Measurements from ENCODE around the gene NACC2.

Gene NACC2

DNA sequence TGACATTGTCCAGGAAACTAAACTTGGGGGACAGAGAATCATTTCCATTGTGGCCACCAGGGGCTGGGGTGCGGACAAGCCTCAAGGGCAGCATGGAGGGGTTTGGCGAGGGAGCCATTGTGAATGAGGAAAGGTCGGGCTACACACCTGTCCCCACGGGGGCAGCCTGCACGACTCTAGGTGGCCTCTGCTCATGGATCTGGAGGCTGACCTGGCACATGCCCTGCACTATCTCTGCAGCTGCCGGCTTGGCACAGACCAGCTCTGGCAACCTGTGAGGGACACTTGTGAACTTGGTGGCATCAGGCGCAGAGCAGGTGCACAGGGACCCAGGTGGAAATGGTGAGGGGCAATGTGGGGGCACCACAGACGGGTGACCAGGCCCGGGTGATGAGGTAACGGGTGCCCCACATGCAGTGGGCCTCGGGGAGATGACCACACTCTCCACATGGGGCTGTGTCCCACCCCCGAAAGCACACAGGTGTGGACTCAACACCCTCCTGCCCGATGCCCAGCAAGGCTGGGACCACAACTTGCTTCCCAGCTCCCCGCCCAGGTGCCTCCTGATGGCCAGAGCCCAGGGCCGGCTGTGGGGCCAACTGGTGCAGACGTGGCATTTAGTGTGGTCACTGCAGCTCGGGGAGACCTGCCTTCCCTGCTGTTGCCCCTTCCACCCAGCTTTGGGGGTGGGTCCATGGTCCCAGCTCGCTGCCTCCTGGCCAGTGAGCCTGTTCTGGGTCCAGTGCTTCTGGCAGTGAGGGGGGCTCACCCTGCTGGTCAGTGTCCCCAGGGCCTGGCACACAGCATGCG lies 73.0 kb downstream of the NACC2 start:
- no peak for DNase-seq (ENCODE audit: low spot score)

- no peak for DNase-seq (ENCODE audit: low spot score)
Observed at GRCh38 chr9:136021171-136021871, 73.8 kb downstream of the NACC2 start.

DNA sequence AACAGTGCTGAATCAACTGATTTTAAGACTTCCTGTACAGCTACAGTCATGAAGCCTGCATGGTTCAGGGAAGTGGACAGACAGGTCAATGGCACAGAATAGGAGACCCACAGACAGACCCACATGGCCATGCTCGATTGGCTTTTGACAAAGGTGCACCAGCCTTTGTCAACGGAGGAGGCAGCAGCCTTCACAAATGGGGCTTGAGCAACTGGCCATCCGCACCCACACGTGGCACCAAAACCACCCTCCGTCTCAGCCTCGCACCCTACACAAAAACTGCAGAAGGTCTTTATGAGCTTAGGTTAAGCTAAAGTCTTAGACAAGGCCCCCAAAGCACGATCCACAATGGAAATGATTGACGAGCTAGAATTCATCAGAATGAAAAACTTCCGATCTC lies 74.4 kb downstream of the NACC2 start:
- DNase-seq (ENCODE audit: low spot score) = no peak

DNA sequence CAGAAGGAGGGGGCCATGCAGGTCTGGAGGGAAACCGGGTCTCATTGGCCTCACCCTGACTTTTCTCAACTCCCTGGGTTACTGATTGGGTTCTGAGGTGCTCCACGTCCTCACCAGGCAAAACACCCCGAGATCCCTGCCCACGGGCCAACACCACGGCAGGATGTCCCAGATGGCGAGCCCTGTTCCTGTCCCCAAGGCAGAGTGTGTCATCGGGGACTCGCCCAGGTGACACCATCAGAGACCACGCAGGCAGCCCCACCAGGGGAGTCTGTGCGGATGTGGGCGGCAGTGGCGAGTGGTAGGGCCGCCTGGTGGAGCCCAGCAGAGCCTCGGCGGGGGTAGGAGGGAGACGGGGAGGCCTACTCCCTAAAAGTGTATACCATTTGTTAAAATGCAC lies 74.9 kb downstream of the NACC2 start:
- DNase-seq (ENCODE audit: low spot score) = no peak

DNA sequence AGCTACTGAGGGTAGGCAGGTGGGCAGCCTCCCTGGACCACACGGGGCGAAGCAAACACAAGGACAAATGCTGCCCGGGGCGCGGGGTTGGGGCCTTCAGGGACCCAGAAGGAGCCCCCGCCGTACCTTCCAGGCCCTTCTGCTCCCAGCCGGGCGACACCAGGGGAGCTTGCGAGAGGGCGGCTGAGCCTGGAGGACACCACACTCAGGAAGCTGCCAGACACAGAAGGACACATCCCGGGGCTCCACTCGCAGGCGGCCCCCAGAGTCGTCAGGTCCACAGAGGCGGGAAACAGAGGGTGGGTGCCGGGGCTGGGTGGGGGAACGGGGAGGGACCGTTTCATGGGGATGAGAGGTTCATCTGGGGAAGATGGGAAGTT lies 75.4 kb downstream of the NACC2 start:
- DNase-seq (ENCODE audit: low spot score) = no peak

- no peak for DNase-seq (ENCODE audit: low spot score)
Observed at GRCh38 chr9:136019041-136019680, 75.9 kb downstream of the NACC2 start.

DNA sequence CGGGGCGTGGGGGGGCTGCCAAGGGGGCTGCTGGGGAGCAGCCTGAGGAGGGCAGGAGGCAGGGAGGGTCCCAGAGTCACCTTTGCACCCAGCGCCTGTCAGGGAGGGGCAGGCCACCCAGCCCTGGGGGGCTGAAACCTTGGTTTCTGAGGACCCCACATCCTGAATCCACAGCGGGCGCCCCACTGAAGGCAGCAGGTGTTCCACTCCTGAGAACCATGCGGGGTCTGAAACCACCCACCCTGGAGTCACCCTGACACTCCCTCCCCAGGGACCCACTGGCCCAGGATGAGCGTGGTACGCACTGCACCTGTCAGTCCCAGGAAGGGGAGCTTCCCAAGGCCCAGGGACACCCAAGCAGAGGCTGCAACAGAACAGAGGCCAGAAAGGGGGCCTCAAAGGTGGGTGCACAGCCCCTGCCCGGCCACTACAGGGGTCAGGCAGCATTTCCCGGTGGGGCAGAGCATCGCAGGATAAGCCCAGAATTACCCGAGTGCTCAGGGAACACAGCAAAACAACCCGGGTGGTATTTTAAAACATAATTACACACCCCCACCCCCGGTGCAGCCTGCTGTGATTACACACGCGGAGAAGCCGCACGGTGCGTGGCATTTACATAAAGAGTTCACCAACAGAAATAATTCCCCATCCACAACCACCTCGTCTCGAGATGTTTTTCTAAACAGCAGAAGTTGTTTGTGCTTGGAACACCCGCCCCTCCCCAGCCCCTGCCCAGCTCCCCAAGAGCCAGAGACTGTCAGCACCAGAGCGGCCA lies 76.6 kb downstream of the NACC2 start:
- no peak for DNase-seq (ENCODE audit: low spot score)

- no peak for DNase-seq (ENCODE audit: low spot score)
Observed at GRCh38 chr9:136017289-136018190, 77.5 kb downstream of the NACC2 start.

DNA sequence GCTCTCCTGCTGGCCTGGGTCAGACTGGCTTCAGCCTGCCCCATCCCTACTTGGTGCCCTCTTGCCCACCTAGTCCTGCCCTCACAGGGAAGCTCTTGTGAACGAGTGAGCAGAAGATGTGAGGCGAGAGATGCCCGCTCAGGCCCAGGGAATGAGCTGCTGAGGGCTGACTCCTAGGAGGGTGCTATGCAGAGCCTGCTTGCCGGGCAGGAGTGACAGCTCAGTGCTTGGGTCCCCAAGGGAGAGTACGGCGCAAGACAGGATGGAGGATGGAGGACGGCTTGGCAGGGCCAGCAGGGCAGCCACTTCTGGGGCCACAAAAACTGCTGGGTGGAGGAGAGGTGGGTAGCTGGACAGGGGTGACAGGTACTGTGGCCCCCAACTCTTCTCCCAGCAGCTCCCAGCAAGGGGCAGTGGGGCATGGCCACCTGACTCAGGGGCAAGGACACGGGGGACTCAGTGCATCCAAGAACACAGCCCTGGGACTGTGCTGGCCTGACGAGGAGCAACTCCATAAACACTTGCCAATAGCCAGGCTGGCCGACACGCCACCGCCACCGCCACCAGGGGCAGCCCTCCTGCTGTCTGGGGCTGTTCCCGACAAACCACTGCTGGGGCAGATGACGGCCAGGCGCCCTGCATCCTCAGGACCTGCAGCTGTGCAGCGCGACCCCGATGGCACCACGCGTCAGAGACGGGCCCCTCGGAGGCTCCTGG lies 78.4 kb downstream of the NACC2 start:
- no peak for DNase-seq (ENCODE audit: low spot score)

DNA sequence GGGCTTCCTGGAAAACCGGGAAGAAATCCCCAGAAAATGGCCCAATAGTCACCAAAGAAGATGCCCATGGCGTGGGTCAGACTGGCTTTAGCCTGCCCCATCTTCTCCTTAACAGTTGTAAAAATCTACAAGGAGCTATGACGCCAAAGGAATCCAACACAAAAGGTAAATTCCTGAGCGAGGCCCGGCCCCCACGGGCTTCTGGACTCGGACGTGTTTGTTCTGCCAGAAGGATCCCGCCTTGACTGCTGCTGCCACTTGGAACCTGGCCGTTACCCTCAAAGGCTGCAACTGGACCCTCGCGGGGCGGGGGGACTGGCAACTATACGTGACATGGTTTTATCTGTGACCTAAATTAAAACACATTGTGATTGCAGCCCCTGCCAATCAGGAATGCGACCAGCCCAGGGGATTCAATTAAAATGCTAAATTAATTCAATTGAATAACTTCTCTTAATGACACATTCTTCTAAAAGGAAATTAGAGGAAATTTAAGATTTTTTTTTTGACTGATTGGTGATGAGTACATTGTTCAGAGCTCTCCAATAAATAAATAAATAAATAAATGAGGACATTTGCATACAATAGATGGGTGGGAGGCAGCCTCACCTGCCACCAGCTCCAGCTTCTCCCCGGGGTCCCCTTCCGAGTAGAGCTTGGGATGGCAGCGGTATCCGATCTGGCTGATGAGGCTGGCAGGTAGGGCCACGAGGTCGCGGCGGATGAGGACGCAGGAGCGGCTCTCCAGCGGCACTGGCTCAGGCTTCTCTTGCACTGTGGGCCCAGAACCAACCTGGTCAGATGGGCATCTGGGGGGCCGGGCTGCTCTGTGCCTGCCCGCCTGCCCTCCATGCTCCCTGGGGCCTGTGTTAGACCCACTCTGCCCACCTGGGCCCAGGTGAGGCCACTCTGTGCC lies 79.2 kb downstream of the NACC2 start:
- DNase-seq (ENCODE audit: low spot score) = no peak

DNA sequence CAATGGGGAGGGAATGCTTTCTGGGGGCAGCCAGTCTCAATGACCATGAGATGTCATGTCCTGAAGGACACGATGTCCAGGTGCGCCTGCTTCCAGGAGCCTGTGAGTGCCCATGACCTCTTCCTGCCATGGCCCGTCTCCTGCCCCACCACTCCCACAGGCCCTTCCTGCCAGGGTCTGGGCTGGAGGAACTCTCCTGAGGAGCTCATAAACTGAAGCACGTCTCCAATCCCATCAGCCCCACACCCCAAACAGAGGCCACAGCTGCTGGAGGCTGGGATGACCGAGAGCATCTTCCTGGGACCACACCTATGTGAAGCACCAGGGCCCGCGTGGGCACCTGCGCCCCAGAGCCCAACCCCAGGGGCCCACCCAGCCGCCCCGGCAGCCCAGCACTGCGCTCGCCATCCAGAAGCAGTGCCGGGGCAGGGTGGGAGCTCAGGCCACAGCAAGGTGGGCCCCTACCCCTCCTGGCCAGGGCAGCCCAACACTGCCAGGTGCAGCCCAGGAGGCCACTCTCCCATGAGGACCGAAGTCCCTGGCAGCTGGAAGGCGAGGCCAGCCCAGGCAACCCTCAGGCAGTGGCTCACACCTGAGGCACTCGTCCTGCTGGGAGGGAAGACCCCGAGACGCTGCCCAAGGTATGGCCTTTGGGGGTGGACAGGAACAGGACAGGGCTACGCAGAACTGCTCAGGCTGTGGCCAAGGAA lies 80.0 kb downstream of the NACC2 start:
- no peak for DNase-seq (ENCODE audit: low spot score)

- no peak for DNase-seq (ENCODE audit: low spot score)
Observed at GRCh38 chr9:136014147-136014923, 80.8 kb downstream of the NACC2 start.

- DNase-seq (ENCODE audit: low spot score) = no peak
Observed at GRCh38 chr9:136013524-136014034, 81.5 kb downstream of the NACC2 start.

DNA sequence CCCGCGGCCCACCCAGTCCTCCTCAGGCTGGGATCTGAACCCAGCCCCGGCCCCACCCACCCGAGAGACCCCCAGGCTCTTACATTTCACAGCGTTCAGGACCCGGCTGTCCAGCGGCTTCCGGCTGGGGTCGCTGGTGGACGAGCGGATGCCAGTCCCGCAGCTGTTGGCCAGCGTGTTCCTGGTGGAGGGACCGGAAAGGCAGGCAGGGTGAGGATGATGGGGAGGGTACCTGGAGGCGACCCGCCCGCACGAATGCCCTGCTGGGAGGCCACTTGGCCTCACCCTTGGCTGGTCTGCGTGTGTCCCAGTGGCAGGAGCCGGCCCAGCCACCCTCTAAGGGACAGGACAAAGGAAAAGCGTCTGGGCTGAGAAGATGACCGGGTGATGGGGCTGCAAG lies 82.0 kb downstream of the NACC2 start:
- DNase-seq (ENCODE audit: low spot score) = no peak

DNA sequence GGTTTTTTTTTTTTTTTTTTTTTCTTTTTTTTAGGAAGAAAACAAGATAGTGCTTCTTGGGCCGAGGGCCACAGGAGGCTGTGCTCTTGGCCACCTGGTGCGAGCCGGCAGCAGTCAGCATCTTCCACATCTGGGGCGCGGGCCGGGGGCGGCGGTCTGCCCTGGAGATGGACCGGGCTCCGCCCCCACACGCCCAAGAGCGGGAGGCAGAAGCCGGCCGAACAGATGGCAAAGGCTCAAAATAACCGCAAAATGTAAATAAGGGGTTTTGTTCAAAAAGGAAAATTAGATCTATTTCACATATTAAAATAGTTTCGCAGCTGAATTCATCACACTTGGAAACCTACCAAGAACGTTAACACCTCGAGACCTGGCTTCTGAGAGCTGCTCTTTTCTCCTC lies 82.4 kb downstream of the NACC2 start:
- DNase-seq (ENCODE audit: low spot score) = no peak

DNA sequence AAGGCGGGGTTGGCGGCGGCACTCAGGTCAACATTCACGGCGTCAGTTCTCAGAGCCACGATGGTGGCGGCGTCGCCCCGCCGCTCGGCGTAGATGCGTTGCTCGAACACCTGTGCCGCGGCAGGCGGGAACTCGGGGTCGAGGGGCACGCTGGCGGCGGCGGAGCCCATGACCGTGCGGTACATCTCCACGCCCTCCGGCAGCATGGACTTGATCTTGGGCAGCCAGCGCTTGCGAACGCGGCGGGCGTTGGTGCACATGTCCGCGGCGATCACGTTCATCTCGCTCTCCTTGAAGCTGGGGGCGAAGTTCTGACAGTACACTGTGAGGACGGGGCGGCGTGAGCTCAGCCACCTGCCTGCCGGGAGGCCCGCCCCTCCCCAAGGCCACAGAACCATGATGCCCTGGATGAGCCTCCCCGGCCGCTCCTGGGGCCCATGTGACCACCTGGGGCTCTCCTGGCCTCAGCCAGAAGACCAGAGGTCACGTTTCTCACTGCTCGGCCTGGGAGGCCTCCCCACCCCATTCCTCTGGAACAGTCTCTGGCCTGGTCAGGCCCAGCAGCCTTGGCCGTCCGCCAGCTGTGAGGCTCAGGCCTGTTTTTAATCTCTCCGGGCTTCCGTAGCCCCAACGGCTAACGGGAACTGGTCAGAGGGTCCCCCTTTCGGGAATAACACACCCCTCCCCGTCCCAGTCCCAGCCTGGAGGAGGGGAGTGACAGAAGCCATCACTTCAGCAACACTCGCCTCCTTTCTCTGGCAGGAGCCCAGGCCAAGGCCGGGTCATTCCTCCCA lies 83.2 kb downstream of the NACC2 start:
- no peak for DNase-seq (ENCODE audit: low spot score)

DNA sequence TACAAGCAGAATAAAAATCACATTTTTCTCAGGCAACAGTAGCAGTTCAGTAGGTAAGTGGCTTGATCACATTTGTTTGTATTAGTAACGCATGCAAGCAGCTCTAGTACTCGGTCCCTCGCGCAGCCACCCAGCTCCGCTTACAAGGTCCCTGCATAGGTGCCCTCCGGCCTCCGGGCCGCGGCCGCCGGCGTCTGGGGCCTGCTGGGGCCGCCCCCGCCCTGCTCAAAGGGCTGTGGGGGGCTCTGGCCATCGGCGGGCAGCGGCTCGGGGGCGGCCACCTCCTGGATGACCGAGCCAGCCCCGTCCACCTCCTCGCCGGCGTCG lies 83.8 kb downstream of the NACC2 start:
- DNase-seq (ENCODE audit: low spot score) = no peak
